ENCODE measurements around the gene MRGPRG. TPM values are rescaled to one million over a fixed set of nuclear protein-coding genes. Genes with fewer than 3 reads are reported as not detected.
A peak's percentile ranks its signal among the peaks of the same experiment; 100 is the strongest.

The MRGPRG gene
- total RNA-seq, 4 donors from 2014 or later: not detected

- H3K36me3 ChIP-seq: no peaks in the 10 kb centered on the region
- no peak overlapping the region for H3K4me3 ChIP-seq
- H3K27ac ChIP-seq: no peak overlapping the region
- no peaks in the 10 kb centered on the region for H3K9me3 ChIP-seq
- TF ChIP-seq CTCF (IDR thresholded peaks at IDR 0.05) (no peak), POLR2A (IDR thresholded peaks at IDR 0.05) (no peak), EP300 (IDR thresholded peaks at IDR 0.05) (no peak)
- 76 to 82% methylated on average over 1 of the region's 1 CpG for WGBS, 2 donors
- no peaks in the 10 kb centered on the region for H3K27me3 ChIP-seq
- no peak for DNase-seq (ENCODE audit: low spot score in 2 of 2)
- no peaks in the 10 kb centered on the region for H3K4me1 ChIP-seq
Observed at GRCh38 chr11:3243880-3244279, 25.3 kb upstream of the MRGPRG start.

DNA sequence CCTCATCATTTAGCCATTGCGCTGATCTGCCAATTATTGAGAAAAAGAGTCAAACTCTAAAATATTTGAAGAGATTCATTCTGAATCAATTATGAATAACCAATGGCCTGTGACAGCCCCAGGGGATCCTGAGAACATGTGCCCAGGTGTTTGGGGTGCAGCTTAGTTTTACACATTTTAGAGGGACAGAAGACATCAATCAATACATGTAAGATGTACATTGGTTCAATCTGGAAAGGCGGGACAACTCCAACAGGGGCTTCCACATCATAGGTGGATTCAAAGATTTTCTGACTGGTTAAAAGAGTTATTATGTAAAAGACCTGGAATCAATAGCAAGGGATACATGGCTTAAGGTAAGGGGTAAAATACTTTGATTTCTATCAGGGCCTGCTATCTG, 18.5 kb upstream of the MRGPRG start:
- Histone ChIP-seq H3K27me3 (peaks cover 0 to 6% of the 10 kb centered on the region in 2 donors), H3K4me1 (peaks cover 0 to 5% (median 0%) of the 10 kb centered on the region in 4 donors), H3K27ac (no peak overlapping the region), H3K4me3 (no peak overlapping the region), H3K36me3 (no peaks in the 10 kb centered on the region), H3K9me3 (no peaks in the 10 kb centered on the region)
- no peak for DNase-seq (ENCODE audit: low spot score in 2 of 2)
- TF ChIP-seq EP300 (IDR thresholded peaks at IDR 0.05) (no peak), CTCF (IDR thresholded peaks at IDR 0.05) (no peak), POLR2A (IDR thresholded peaks at IDR 0.05) (no peak)
- WGBS, 2 donors: 91 to 96% methylated on average over 2 of the region's 2 CpGs

DNA sequence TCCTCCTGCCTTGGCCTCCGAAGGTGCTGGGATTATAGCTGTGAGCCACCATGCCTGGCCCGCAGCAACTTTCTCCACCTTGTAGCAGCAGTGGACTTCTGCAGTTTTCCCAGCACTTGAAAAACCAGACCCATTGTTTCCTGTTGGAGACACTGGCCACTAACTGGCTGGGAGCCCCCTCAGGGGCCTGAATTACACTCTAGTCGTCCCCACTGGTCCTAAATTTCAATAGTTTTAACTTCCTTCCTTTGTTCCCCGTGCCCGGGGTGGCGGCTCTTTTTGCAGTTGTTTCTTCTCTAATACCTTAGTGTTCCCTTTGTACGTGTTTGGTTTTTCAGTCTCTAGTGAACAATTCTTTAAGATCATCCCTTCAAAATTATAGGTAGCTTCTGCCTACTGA, 16.2 kb upstream of the MRGPRG start:
- no peak overlapping the region for H3K27ac ChIP-seq
- peaks cover 0 to 12% (median 0%) of the 10 kb centered on the region in 4 donors for H3K4me1 ChIP-seq
- H3K27me3 ChIP-seq: peaks cover 0 to 27% of the 10 kb centered on the region in 2 donors
- 55 to 64% methylated on average over 7 of the region's 7 CpGs for WGBS, 2 donors
- H3K9me3 ChIP-seq: no peaks in the 10 kb centered on the region
- DNase-seq (ENCODE audit: low spot score in 2 of 2): no peak
- no peak overlapping the region for H3K4me3 ChIP-seq
- no peaks in the 10 kb centered on the region for H3K36me3 ChIP-seq
- no peak for TF ChIP-seq CTCF (IDR thresholded peaks at IDR 0.05)
- TF ChIP-seq EP300 (IDR thresholded peaks at IDR 0.05): no peak
- no peak for TF ChIP-seq POLR2A (IDR thresholded peaks at IDR 0.05)

DNA sequence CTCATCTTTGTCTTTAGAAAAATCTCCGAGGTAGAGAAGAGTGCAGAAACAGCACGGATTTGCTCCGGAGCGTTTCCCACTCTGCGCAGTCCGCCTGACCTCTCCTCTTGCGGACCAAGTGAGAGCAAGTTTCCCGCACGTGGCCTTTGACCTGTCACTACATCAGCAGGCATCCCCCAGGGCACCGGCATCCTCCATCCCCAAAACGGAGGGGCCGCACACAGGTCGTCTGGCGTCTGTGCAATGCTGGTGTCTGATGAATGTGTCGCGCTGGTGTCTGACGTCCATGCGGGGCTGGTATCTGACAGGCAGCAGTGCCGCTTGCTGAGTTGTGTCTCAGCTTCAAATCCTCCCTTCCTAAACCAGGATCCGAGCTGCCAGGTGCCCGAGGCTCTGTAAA, 14.3 kb upstream of the MRGPRG start:
- Histone ChIP-seq H3K9me3 (no peaks in the 10 kb centered on the region), H3K4me1 (peaks cover 0 to 12% (median 0%) of the 10 kb centered on the region in 4 donors), H3K4me3 (no peak overlapping the region), H3K27ac (no peak overlapping the region), H3K27me3 (peaks cover 0 to 30% of the 10 kb centered on the region in 2 donors), H3K36me3 (no peaks in the 10 kb centered on the region)
- no peak for DNase-seq (ENCODE audit: low spot score in 2 of 2)
- TF ChIP-seq CTCF (IDR thresholded peaks at IDR 0.05): no peak
- no peak for TF ChIP-seq POLR2A (IDR thresholded peaks at IDR 0.05)
- TF ChIP-seq EP300 (IDR thresholded peaks at IDR 0.05): no peak
- 84 to 85% methylated on average over 14 to 16 of the region's 21 CpGs for WGBS, 2 donors

DNA sequence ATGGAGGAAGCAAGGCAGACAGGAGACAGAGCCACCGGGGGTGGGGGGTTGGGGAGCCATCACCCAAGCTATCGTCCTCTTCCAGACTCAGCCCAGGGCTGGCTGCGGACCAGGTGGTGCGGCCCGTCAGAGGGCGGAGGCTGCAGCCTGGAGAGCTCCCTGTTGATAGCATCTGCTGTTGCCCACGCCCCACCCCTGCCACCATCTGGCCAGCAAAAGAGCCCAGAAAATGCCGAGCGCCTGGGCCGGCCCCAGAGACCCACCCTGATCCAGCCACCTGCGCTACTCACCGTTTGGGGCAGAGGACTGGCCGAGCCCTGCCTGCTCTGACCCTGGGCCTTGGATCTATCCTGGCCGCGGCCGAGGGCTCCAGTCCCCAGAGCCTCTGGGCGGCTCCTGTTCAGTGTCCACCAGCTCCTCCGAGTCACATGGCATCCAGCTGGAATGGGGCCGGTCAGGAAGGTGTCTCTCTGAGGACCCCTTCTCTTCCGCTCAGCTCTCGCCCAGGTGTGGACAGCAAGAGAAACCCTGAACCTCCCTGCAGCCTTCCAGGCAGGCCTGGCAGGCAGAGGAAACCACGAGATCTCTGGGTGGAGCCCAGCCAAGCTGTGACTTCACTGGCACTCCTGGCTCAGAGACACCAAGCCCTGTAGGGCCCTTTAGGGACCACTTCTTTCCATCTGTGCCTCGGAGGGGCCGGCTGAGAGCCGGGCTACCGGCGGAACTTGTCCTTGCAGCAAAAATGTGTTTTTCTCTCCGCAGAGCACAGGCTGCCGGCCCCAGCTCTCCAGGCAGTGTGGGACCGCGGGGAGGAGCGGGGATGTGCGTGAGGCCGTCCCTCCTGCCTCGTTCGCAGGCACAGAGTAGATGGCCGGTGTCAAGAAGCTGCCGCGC, 13.5 kb upstream of the MRGPRG start, which contains the start of gene MRGPRE:
Gene MRGPRE, minus strand, starts transcription at position 567 of the 894 bp plus-strand sequence. CDS start 3,618 bp downstream, outside the sequence.
- no peaks in the 10 kb centered on the region for H3K9me3 ChIP-seq
- H3K27ac ChIP-seq: no peak within 1 kb of the TSS
- no peak for TF ChIP-seq CTCF (IDR thresholded peaks at IDR 0.05)
- TF ChIP-seq EP300 (IDR thresholded peaks at IDR 0.05): no peak
- no peak for TF ChIP-seq POLR2A (IDR thresholded peaks at IDR 0.05)
- H3K4me1 ChIP-seq: peaks cover 0 to 12% (median 0%) of the 10 kb centered on the region in 4 donors
- no peak for DNase-seq (ENCODE audit: low spot score in 2 of 2)
- peak within 1 kb of the TSS in 1 of 4 donors; percentile 18 for H3K4me3 ChIP-seq
- H3K27me3 ChIP-seq: peaks cover 0 to 30% of the 10 kb centered on the region in 2 donors
- WGBS, 2 donors: 59 to 60% methylated on average over 26 to 30 of the region's 39 CpGs
- no peaks in the 10 kb centered on the region for H3K36me3 ChIP-seq

Data from tibial nerve (tissue), 4 donors.